HT1080 (cell line): ENCODE data around the gene CCDC148. TPM values are rescaled to one million over a fixed set of nuclear protein-coding genes. Genes with fewer than 3 reads are reported as not detected.

ENCODE experiments used
- DNase-seq: peaks from one replicate; pipeline ENCODE4 v3.0.0-alpha.2; 2015; ENCODE audit warnings: low read depth
- polyA plus RNA-seq, 2 experiments: library from polyadenylated mRNA; depleted of rRNA; stranded (reverse); fragments of >200 nt; gene quantifications; 2 replicates each; pipeline ENCODE4 v1.2.3, GENCODE V29; 2015
- total RNA-seq: library from RNA; depleted of rRNA; stranded (reverse); fragments of >200 nt; shearing (Covaris generic); gene quantifications from 2 replicates; pipeline ENCODE4 v1.2.3, GENCODE V29; 2014; rRNA removed

CCDC148 gene
- total RNA-seq = 0.39 and 0.73 TPM in 2 replicates
- polyA plus RNA-seq (2015; cell fraction: cytosol; rRNA removed) = 0.36 and 0.43 TPM in 2 replicates
- 0.17 and 0.56 TPM in 2 replicates for polyA plus RNA-seq (2015; cell fraction: nucleus; rRNA removed)

DNA sequence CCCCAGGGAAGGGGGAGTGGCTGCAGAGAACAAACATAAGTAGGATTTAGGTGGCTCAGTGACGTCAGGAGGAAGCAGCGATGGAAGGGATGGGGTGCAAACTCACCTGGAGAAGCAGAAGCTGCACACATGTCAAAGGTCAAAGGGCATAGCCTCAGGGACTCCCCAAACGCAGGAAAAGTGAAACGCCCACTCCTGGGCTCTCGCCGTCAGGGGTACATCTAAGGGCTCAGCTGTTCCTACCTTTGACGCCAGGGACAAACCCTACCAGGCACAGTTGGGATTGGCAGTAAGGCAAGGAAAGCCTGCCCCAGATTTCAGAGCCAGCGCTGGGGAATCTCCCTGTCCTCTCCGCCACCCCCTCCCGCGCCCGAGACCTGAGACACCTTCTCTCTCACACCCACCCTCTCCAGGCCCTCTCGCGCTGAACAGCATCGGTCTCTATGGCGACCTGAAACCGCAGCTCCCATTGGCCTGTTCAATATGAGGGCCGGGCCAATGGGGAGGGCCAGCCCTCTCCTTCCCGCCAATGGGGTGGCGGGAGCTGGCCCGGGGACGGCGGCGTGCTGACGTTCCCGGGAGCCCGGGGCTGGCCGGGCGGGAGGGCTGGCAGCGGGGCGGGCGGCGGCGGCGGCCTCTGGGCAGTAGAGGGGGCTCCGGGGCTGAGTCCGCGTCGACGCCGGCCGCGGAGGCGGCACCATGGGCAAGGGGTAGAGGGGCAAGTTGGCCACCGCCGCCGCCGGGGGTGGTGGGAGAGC lies at the start of gene CCDC148, which contains the start of gene PKP4:
Gene CCDC148, minus strand, starts transcription at position 445 of the 758 bp plus-strand sequence. Its CDS starts 314 bp downstream, at position 131.
Gene PKP4, plus strand, starts transcription at position 644 of the 758 bp plus-strand sequence. CDS start 76,233 bp downstream, outside the sequence.
- DNase-seq = peak; percentile 93

DNA sequence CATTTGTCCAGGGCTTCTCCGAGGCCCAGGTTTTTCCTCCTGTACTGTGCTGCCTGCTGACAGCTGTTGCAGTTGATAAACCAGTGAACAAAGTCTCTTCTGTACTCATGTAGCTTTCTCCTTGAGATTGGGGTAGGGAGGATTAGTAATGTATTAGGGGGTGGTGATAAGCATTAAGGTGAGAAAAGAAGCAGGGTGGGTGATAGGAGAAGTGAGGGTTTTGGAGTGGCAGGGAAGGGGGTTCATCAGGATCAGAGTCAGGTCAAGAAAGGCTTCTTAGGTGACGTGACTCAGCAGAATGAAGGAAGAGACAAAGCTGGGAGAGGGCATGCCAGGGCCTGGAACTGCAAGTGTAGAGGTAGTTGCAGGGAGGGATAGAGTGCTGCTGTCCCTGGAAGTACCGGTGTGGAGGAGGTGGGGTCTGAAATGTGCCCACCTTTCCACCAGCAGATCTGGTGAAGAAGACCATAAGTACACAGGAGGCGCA lies 48.9 kb upstream of the CCDC148 start:
- DNase-seq = no peak

DNA sequence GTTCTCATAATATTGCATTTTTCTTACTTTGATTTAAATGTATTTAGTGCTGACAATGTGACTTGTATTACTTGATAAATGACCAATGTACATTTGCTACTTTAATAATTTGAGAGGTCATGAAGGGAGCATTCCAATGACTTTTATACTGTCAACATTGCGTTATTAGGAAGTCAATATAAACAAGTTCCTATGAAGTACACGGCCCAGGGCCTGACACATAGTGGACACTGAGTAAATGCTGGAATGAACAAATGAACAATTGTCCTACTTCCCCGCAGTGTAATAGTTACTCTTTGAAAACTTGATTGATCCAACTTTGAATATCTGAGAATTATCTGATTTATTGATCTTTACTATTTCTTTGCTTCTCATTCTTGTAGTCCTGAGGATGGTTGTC lies 47.5 kb upstream of the CCDC148 start:
- DNase-seq = no peak

DNA sequence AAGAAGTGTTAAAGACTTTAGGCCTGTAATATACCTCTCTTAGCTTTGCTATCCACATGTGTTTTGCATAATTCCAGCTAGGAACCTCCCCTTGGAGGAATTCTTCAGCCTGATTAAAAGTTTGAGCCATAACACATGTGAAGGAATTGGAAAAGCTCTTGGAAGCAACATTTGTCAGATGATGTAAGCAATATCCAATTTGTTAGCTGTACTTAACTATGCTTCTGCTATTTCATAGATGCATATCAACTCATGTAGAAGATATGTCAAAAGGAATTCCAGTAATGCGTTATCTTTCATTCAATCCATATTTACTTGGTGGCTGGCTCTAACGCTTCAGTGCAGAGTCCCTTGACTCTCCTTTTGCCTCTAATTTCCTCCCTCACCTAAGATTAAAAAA lies 46.4 kb upstream of the CCDC148 start:
- no peak for DNase-seq

DNA sequence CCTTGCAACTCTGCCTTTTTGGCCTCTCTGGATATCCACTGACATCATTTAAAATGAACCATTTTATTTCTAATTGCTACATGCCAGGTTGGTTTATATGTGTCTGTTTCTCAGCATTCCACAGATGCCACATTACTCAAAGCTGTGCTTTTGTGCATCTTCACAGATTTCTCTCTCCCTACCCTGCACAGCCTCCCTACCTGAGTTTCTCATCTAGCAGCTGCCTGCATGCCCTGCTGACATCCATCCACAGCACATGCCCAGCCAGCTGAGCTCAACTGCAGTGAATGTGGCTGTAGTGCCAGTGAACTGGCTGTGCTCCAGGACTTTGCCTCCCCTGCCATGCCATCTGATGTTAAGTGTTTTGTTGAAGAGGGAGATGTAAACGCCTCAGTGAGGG lies 44.7 kb upstream of the CCDC148 start:
- DNase-seq = no peak

DNA sequence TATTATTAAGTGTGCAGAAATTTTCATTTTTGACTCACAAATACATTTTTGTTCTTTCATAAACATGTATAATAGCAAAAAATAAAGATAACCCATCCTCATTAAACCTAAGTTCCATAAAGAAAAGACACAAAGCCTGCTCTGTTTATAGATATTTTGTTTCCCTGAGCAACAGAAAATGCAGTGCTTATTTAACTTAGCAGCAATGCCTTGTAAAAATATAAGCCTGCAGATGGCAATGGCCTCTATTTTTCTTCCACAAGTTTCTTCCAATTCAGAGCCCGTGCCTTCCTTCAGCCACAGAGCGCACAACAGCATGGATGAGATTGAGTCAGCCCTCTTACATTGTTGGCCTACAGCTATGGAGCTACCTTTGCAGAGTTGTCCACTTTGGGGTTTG lies 43.8 kb upstream of the CCDC148 start:
- DNase-seq = no peak

DNA sequence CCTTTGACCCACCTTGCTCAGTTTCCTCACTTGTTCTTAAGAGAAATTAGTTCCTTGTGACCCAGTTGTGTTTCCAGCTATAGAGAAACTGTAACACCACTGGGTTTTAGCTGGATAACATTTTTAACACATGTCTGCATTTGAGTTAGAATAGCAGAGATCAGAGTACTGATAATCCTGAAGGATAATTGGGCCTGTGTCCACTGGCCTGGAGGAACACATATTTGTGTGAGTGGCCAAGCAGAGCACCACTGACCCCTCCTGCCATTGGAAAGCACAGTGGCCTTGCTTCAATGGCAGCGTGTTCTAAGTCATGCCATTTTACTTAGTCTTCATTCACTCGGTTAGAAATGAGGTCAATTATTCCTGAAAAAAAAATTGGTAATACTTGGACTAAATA lies 42.8 kb upstream of the CCDC148 start:
- DNase-seq = no peak

DNA sequence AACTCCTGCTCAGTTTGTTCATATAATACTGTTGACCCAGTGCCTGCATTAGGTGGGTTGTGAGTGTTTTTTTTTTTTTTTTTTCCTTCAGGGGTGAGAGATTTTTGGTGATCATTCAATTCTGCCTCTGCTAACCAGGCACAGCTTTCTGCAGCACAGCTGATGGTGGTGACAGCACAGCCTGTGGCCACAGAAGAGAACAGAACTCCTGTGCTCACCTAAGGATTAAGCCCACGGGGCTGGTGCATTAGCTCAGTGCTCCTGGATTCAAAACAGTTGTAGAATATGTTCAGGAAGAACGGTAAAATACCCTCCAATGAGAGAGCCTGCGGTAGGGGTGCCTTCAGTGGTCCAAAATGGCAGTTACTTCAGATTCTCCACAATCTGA lies 42.2 kb upstream of the CCDC148 start:
- no peak for DNase-seq

DNA sequence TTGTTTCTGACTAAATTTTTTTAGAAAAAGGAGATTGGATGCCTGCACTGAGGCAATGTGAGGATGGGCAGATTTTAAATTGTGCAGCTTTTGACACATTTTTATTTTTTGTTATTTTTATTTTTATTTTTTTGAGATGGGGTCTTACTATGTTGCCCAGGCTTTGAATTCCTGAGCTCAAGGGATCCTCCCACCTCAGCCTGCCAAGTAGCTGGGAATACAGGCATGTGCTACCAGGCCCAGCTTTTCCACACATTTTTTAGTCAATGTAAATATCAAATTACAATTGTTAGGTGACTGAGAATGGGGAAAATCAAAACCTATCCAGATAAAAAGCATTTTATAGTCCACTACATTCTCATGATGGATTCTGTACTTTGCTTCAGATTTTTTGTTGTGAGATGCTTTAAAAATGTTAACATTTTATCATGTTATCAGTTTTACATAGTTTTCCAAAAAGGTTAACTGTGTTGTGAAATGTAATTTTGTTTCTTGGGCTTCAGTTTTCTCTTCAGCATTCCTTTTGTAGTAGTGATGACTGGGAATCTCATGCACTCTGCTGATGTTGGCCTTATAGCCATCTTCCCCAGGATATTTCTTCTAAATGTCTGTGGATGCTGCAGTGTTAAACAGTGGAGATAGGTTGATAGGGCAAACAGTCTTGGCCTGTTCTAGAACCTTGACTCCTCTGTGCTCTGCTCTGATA lies 41.6 kb upstream of the CCDC148 start:
- no peak for DNase-seq

DNA sequence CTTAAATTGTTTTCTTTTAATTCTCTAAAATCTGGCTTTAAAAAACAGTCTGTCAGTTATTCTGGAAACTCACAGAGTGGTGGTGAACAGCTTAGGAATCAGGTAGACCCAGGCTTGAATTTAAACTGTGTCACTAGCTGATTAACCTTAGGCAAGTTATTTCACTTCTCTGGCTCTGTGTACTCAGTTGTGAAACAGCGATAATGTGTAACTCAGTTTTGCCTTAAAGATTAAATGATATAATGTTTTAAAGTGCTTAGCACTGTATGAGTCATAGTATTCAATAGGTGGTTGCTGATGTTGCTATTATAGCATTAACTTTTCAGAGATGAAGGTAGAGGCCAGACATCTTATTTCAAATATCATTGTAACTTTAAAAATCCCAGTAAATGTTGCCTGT lies 40.9 kb upstream of the CCDC148 start:
- DNase-seq = peak; percentile 8

DNA sequence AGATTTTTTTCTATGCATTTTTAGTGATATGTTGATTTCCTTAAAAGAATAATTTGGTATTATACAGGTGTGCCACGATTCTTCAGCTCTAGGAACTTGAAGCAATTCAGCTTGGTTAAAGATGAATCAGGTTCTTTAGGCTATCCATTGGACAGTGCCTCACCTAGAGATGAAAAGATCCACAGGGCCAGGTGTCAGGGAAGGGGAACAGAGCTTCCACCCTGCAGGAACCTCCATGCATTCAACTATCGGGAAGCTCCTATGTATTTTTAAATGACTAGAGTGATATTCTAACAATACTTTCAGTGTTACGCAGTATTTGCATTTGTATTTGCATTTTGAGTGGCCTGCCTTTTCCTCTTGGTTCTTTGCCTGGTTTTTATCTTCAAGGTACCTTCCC lies 40.4 kb upstream of the CCDC148 start:
- DNase-seq = no peak

DNA sequence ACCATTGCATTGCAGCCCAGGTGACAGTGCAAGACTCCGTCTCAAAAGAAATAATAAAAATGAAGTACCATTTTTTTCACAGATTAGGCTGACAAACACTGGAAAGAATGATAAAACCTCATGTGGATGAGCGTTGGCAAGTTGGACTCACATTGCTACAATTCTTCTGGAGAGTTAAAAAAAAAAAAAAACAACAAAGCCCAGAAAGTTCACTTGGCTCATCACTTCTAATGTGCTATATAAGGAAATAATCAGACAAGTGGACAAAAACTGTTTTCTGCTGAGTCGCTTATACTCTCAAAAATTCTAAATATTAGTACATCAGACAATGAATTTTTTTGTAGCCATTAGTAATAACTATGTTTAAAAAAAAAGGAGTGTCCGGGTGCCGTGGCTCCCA lies 38.6 kb upstream of the CCDC148 start:
- DNase-seq = no peak

DNA sequence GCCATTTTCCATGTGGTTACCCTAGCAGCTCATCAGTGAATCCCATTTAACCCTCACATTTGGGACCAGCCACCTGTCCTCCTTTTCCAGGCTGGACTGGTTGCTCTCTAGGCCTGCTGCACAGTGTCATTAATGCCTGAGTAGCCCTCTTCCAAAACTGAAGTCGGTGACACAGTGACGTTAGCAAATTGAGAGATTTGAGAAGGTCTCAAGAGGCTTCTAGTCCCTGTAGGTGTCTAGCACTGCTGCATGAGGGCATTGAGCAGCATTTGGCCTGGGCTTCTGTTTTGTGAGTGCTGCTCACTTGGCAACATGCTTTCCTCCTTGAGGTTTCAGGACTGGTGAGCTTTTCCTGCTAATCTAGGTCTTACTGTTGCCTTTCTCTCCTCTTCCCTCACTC lies 36.9 kb upstream of the CCDC148 start:
- DNase-seq = no peak

DNA sequence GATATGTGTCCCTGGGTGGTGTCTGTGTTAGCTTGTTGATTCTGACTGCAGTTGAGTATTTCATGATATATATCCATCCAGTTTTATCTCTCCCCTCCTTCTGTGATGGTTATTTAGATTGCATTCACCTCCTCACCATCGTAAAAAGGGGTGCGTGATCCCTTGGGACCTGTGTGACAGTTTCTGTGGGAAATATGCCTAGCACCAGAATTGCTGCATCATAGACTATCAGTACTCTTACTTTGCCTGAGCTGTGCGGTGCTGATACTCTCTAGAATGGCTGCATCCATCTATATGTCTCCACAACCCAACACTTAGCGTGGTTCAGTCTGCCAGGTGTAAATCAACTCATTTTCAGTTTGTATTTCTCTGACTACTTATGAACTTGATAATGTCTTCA lies 34.5 kb upstream of the CCDC148 start:
- no peak for DNase-seq

DNA sequence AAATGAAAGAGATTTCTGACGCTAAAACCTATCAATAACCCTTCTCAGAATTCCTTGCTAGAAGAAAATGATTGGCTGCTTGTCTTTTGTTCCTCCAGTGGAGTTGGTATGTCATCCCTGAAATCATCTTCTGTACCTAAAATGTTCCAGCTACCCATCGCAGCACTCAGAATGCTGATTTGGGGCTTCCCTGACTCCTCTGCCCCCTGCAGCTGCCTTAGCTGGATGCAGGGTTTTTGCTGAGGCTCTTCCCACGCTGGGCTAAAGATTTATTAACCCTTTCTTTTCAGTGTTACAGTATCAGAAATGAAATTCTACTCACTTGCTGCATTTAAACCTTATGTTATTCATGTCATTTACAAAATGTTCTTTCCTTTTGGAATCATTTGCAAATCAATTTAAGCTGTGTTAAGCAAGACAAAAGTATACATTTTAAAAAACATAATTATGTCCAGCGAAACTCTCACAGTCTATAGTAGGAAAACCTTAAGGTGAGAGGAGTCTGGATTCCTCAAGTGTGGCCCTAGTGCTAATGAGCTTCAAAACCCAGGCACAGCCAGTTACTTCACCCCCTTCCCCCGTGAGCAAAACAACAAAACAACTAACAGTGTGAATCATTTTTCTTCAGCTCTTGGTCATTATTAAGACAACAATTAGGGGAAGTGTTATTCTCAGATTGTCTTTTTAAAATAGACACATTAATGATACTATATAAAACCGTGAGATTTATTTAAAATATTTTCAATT lies 33.0 kb upstream of the CCDC148 start:
- no peak for DNase-seq

DNA sequence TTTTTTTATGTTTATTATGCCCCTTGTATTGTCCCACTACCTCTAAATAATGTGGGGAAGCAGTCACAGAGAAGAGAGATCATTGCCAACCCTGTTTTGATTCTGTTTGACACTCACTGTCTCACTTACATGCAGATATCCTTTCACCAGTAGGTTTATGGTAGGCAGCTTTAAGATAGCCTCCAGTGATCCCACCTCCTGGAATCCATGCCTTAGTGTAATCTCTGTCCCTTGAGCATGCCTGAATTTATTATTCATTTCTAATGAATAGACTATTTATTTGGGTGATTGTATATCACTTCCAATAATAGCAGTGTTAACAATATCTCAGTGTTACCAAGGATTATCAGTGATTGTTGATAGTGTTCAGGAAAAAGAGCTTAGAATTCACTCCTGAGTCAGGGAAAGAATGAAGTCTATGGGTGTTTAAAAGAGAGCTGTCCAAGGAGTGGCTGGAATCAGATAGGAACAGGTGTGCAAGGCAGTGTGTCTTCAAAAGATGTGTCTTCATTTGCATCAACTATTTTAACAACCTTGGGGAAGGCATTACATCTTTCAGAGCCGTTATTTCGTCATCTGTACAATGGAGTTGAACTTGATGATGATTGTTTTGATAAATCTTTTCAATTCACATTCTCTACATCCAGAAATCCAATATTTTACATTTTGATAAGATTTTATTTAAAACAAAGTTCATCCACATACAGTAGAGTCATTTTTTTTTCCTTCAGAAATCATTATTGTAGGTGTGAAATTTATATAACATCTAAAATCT lies 32.1 kb upstream of the CCDC148 start:
- no peak for DNase-seq

DNA sequence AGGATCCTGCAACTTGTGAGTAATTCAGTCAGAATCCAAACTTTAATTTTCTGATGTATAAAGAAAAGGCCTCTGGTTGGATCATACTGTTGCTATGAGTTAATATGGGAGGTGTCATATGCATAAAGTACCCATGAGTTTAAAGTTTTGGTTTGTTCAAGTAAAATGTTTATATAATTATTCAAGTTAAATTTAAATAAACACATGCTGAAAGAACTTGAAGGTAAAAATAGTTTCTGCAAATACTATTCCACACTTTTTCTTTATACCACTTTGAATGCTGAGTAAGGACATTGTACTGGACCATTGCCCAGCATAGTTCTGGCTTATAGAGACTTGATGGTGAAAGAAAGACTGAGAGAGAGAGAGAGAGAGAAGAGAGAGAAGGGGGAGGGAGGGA lies 30.9 kb upstream of the CCDC148 start:
- DNase-seq = no peak

DNA sequence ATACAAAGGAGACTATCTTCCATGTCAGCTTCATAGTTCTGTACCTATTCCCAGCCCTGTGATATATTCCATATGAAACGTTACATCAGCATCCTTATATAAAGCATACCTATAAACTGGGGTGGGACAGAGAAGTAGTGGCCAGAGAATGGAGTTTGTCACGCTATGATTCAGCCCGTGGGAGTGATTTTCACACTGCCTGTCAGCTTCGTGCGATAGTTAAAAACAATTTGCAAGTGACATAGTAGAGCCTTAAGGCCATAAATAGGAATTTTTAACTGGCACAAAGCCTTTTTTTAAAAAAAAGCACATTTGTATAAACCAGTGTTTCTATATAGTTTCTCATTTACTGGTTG lies 30.4 kb upstream of the CCDC148 start:
- DNase-seq = no peak

DNA sequence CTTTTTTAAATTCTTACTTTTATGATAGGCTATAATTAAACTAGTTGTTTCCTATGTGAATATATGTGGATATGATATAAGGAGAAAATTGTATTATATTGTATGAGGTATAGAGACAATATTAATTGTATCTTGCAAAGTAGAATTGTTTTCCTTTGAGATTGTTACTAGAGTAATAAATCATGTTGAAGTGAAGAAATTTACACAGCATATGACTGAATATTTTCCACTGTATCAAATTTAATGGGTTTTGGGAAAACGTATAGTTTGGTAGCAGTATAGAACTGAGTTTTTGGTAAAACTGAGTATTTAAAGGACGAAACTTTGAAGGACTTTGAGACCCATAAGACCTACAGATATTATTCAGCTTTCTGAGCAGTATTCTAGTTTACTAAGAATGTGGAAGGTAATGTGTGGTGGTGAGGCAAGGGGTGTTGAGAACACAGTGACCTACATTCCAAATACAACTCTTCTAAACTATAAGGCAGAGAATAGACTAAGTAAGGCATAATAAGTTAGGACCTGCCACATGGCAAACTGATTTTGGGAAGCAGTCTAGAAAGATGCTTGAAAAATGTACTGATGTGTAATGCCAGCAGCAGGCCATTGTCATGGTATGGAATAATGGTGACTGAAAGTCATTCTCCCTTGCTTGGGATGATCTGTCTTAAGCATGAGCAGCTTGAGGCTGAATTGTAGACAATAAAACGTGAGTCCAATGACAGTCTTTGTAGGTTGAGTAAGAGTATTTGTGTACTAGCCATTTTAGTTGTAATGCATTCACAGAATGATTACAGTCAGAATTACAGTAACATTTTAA lies 29.8 kb upstream of the CCDC148 start:
- no peak for DNase-seq

DNA sequence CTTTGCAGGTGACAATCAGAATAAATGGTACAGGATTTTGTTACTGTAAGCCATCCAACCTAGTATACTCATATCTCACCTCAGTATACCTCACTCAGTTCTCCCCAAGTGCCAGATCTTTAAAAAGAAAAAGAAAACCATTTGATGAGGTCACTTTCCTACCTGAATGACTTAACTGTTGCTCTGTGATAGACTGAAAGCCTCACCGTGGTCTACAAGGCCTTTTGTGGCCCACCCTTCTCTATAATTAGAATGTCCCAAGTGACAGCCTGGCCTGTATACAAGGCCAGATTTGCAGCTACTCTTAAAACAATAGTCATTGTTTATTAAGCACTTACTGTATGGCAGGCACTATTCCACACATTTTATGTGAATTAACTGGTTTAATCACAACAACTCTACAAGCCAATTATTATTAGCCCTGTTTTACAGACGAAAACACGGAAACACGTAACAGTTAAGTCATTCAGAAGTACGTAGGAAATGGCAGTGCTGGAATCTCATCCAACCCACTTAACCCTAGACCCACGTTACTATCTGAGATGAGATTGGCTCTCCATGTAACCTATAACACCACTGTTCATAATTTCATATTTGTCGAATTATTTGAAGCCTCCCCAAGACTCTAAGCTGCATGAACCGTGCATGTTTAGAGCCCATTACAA lies 28.5 kb upstream of the CCDC148 start:
- no peak for DNase-seq
